ENCODE measurements around the gene EIF2S1. TPM values are rescaled to one million over a fixed set of nuclear protein-coding genes. Genes with fewer than 3 reads are reported as not detected.

EIF2S1 gene
- total RNA-seq, 1 experiment from 2014 or later: 192 TPM

- Histone ChIP-seq H3K36me3 (ENCODE audit: control insufficient read depth in 1 of 2, insufficient read depth in 2 of 2, low read length in 2 of 2) (no peaks in the 10 kb centered on the region), H3K27me3 (ENCODE audit: insufficient read depth, low read length) (no peaks in the 10 kb centered on the region), H3K4me3 (replicated peaks in 1 of 2; ENCODE audit: low read depth in 1 of 2, low read length in 2 of 2) (no peak overlapping the region), H3K9me3 (ENCODE audit: control insufficient read depth in 1 of 2, insufficient read depth in 1 of 2, low read depth in 1 of 2, low read length in 2 of 2) (no peaks in the 10 kb centered on the region), H4K20me1 (ENCODE audit: insufficient read depth) (no peaks in the 10 kb centered on the region), H3K9me2 (ENCODE audit: insufficient read depth) (no peaks in the 10 kb centered on the region), H3K9ac (ENCODE audit: low read length) (no peak overlapping the region), H3K79me2 (ENCODE audit: insufficient read depth, low read length) (no peaks in the 10 kb centered on the region), H3K4me2 (ENCODE audit: low read length) (no peak overlapping the region), H2AFZ (ENCODE audit: low read depth, low read length, poor library complexity, severe bottlenecking) (no peak overlapping the region), H3K4me1 (ENCODE audit: control insufficient read depth in 1 of 2, insufficient read depth in 2 of 2, low read length in 2 of 2) (peaks cover 5 to 25% of the 10 kb centered on the region in 2 experiments; a peak in 3 of 4 replicates), H3K27ac (ENCODE audit: low read depth, low read length) (no peak overlapping the region)
- RAD21 ChIA-PET (ENCODE audit: low non-redundant PET in 1 of 2, low total read pairs in 2 of 2, uncharacterized antibody in 2 of 2, unreplicated experiment in 2 of 2): interaction anchor here (0.6 to 3.0 kb wide), 7 partner anchors 17 to 241 kb away, joined by 3 to 29 read pairs (median 5); no protein-coding TSS in a partner anchor
- ATAC-seq: no peak
- no peak for TF ChIP-seq SP1 (IDR thresholded peaks at IDR 0.05; ENCODE audit: low read depth)
- no peak for TF ChIP-seq YY1 (IDR thresholded peaks at IDR 0.05; ENCODE audit: extremely low read depth, insufficient replicate concordance, low read depth, low read length)
- TF ChIP-seq CBX3 (IDR thresholded peaks at IDR 0.05; ENCODE audit: low read depth): no peak
- no peak for TF ChIP-seq POLR2AphosphoS5 (IDR thresholded peaks at IDR 0.05; ENCODE audit: low read depth, low read length)
- no peak for TF ChIP-seq ATF3 (IDR thresholded peaks at IDR 0.05)
- TF ChIP-seq JUND (IDR thresholded peaks at IDR 0.05): no peak
- no peak for TF ChIP-seq ZFX (IDR thresholded peaks at IDR 0.05)
- no peak for TF ChIP-seq SIN3A (IDR thresholded peaks at IDR 0.05; ENCODE audit: low read depth)
- TF ChIP-seq TCF7L2 (IDR thresholded peaks at IDR 0.05; ENCODE audit: borderline replicate concordance, extremely low read depth, insufficient read depth, insufficient read length): no peak
- intact Hi-C loops (cut with micrococcal nuclease): loop anchor here (2.0 to 5.0 kb wide), 2 partner anchors 106 to 279 kb away; partner anchors contain the start of gene PLEKHH1
- no peak for DNase-seq (ENCODE audit: low read depth, low spot score)
- POLR2A ChIA-PET: no interaction called here
- CTCF ChIA-PET: interaction anchor here (0.7 to 4.4 kb wide), 11 partner anchors 11 to 289 kb away, joined by 4 to 78 read pairs (median 11); partner anchors contain the start of genes ARG2, PLEK2 and RDH12
- BruUV-seq (replicated peaks): no TSS peak
These were observed 66.0 kb downstream of the EIF2S1 start for GRCh38 chr14:67426161-67426560.

Measured in HCT116 (cell line).